Cardiac fibroblast (primary cell): ENCODE results near the gene PTPN13.

Experiments used
- DNase-seq, 2 donors: peaks; one replicate each; pipeline versions ENCODE4 v3.0.0 to v3.0.0-alpha.2; 2010; ENCODE audit warnings: low read depth in 2 of 2
- H3K4me3 ChIP-seq, 2 donors: replicated peaks in 1 of 2; 1 replicate in 1 of 2; 2 replicates in 1 of 2; pipeline ENCODE4 v1.5.1; 2011; ENCODE audit warnings: low read depth in 2 of 2, low read length in 2 of 2, mild to moderate bottlenecking in 2 of 2, moderate library complexity in 1 of 2
- CTCF ChIP-seq: IDR thresholded peaks from one replicate; pipeline ENCODE4 v1.5.1; 2011; ENCODE audit warnings: low read depth, mild to moderate bottlenecking, low read length, inconsistent platforms

The PTPN13 gene

GRCh38 chr4:86771141-86771540 lies 177.0 kb downstream of the PTPN13 start:
- no peak for TF ChIP-seq CTCF
- H3K4me3 ChIP-seq = no peak overlapping the region
- no peak for DNase-seq

GRCh38 chr4:86775061-86775460 lies 180.9 kb downstream of the PTPN13 start:
- DNase-seq = no peak
- TF ChIP-seq CTCF = no peak
- H3K4me3 ChIP-seq = no peak overlapping the region

- no peak for TF ChIP-seq CTCF
- no peak for DNase-seq
- no peak overlapping the region for H3K4me3 ChIP-seq
Observed at GRCh38 chr4:86778175-86778574, 184.1 kb downstream of the PTPN13 start.

GRCh38 chr4:86788826-86789225 lies 194.7 kb downstream of the PTPN13 start:
- H3K4me3 ChIP-seq = no peak overlapping the region
- no peak for TF ChIP-seq CTCF

GRCh38 chr4:86791126-86791525 lies 197.0 kb downstream of the PTPN13 start:
- no peak for TF ChIP-seq CTCF
- DNase-seq = no peak
- no peak overlapping the region for H3K4me3 ChIP-seq

More at GRCh38 chr4:86788826-86789225, 194.7 kb downstream of the PTPN13 start:
- no peak for DNase-seq

- no peak overlapping the region for H3K4me3 ChIP-seq
- TF ChIP-seq CTCF = no peak
- DNase-seq = no peak
Observed at GRCh38 chr4:86809809-86810208, 215.7 kb downstream of the PTPN13 start.

- TF ChIP-seq CTCF = no peak
- no peak for DNase-seq
- no peak overlapping the region for H3K4me3 ChIP-seq
Observed at GRCh38 chr4:86810847-86811246, 216.7 kb downstream of the PTPN13 start.
